ENCODE measurements around the gene TFG. TPM values are rescaled to one million over a fixed set of nuclear protein-coding genes. Genes with fewer than 3 reads are reported as not detected.

The TFG gene
- total and polyA plus RNA-seq, 11 donors, result 54.9 to 115 (median 90.5) TPM

GRCh38 chr3:100775669-100776068, 66.4 kb downstream of the TFG start:
- Histone ChIP-seq H3K4me3 (no peak overlapping the region), H3K4me1 (peaks cover 0 to 3% (median 0%) of the 10 kb centered on the region in 12 donors), H3K27me3 (no peaks in the 10 kb centered on the region), H3K27ac (no peak overlapping the region), H3K9me3 (no peaks in the 10 kb centered on the region), H3K36me3 (peaks cover 0 to 52% (median 0%) of the 10 kb centered on the region in 9 donors)
- intact Hi-C loops (cut with DNase I), result no loop called here
- no peak for TF ChIP-seq CTCF (IDR thresholded peaks at IDR 0.05)
- TF ChIP-seq POLR2A (IDR thresholded peaks at IDR 0.05), result no peak
- DNase-seq, result no peak
- ATAC-seq, result peak in 2 of 4 donors; percentile 34 to 54

- DNase-seq, result no peak
- TF ChIP-seq CTCF (IDR thresholded peaks at IDR 0.05), result no peak
- no peak for TF ChIP-seq POLR2A (IDR thresholded peaks at IDR 0.05)
- H3K4me3 ChIP-seq, result no peak overlapping the region
- peak in 1 of 4 donors; percentile 24 for ATAC-seq
- no peaks in the 10 kb centered on the region for H3K9me3 ChIP-seq
- H3K27me3 ChIP-seq, result no peaks in the 10 kb centered on the region
- intact Hi-C loops (cut with DNase I), result no loop called here
- 82 to 91% (median 87%) methylated on average over 2 of the region's 2 CpGs for WGBS, 4 donors
- peaks cover 0 to 52% (median 0%) of the 10 kb centered on the region in 9 donors for H3K36me3 ChIP-seq
- peaks cover 0 to 3% (median 0%) of the 10 kb centered on the region in 12 donors for H3K4me1 ChIP-seq
- H3K27ac ChIP-seq, result no peak overlapping the region
These were observed 66.9 kb downstream of the TFG start for GRCh38 chr3:100776097-100776729.

- TF ChIP-seq POLR2A (IDR thresholded peaks at IDR 0.05) (no peak), CTCF (IDR thresholded peaks at IDR 0.05) (no peak)
- Histone ChIP-seq H3K9me3 (no peaks in the 10 kb centered on the region), H3K27ac (no peak overlapping the region), H3K4me3 (no peak overlapping the region), H3K4me1 (peaks cover 0 to 3% (median 0%) of the 10 kb centered on the region in 12 donors), H3K36me3 (peaks cover 0 to 52% (median 0%) of the 10 kb centered on the region in 9 donors), H3K27me3 (no peaks in the 10 kb centered on the region)
- 73 to 82% (median 77%) methylated on average over 2 of the region's 2 CpGs for WGBS, 4 donors
- ATAC-seq (peak in 3 of 4 donors; percentile 9 to 16 (median 13)), DNase-seq (no peak)
- intact Hi-C loops (cut with DNase I), result no loop called here
These were observed 67.5 kb downstream of the TFG start for GRCh38 chr3:100776746-100777145.

- H3K4me1 ChIP-seq, result peaks cover 0 to 3% (median 0%) of the 10 kb centered on the region in 12 donors
- H3K4me3 ChIP-seq, result no peak overlapping the region
- no peak for ATAC-seq
- H3K36me3 ChIP-seq, result peaks cover 0 to 47% (median 0%) of the 10 kb centered on the region in 9 donors
- H3K27ac ChIP-seq, result no peak overlapping the region
- no peaks in the 10 kb centered on the region for H3K27me3 ChIP-seq
- intact Hi-C loops (cut with DNase I), result no loop called here
- no peak for TF ChIP-seq CTCF (IDR thresholded peaks at IDR 0.05)
- no peak for TF ChIP-seq POLR2A (IDR thresholded peaks at IDR 0.05)
- no peaks in the 10 kb centered on the region for H3K9me3 ChIP-seq
- DNase-seq, result no peak
These were observed 68.0 kb downstream of the TFG start for GRCh38 chr3:100777271-100777670.
